ENCODE measurements around the gene ATP5F1E. TPM values are rescaled to one million over a fixed set of nuclear protein-coding genes. Genes with fewer than 3 reads are reported as not detected.

Gene ATP5F1E
- total and polyA plus RNA-seq, 10 of the 15 experiments (the other 5 are each of a cell fraction or from before 2014, with no cell fraction given) = 49.0 to 407 (median 117) TPM

DNA sequence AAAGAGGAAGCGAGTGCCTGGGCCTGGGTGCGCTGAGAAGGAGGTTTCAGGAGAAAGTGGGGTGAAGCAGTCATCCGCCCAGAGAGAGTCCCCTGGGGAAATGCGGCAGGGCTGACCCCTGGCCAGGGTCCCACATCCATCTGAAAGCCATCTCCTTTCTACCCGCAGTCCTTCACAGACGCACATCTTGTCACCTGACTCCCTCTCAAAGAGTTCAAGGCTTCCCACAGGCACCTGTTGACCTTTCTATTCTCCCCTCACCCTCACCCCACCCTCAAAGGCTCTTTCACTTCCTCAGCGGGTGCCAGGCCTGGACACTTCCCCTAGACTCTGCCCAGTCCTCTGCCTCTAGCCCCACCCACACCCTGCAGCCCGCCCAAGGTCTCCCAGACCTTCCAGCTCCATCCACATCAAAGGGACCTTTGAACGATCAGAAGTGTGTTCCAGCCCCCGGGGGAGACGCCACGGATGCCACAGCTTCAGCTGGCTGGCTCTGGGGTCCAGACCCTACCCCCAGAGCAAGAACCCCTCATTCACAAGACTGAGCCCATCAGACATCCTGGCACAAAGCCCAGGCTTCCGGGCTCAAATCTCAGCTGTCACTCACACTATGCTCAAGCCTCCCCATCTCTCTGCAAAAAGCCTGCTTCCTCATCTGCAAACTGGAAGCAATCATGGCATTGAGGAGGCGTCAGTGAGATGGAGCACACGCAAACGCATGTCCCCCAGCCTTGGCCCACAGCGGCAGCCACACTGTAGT is 27.2 kb downstream of the ATP5F1E start (continued):
- TF ChIP-seq STAT1 (conservative IDR thresholded peaks at IDR 0.05) (no peak), GABPA (IDR thresholded peaks at IDR 0.05; ENCODE audit: low read depth) (no peak)
- TF ChIP-seq, protein P1, sequence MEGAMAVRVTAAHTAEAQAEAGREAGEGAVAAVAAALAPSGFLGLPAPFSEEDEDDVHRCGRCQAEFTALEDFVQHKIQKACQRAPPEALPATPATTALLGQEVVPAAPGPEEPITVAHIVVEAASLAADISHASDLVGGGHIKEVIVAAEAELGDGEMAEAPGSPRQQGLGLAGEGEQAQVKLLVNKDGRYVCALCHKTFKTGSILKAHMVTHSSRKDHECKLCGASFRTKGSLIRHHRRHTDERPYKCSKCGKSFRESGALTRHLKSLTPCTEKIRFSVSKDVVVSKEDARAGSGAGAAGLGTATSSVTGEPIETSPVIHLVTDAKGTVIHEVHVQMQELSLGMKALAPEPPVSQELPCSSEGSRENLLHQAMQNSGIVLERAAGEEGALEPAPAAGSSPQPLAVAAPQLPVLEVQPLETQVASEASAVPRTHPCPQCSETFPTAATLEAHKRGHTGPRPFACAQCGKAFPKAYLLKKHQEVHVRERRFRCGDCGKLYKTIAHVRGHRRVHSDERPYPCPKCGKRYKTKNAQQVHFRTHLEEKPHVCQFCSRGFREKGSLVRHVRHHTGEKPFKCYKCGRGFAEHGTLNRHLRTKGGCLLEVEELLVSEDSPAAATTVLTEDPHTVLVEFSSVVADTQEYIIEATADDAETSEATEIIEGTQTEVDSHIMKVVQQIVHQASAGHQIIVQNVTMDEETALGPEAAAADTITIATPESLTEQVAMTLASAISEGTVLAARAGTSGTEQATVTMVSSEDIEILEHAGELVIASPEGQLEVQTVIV (IDR thresholded peaks at IDR 0.05; ENCODE audit: borderline replicate concordance, partially characterized antibody) = no peak
- TF ChIP-seq, protein P2, sequence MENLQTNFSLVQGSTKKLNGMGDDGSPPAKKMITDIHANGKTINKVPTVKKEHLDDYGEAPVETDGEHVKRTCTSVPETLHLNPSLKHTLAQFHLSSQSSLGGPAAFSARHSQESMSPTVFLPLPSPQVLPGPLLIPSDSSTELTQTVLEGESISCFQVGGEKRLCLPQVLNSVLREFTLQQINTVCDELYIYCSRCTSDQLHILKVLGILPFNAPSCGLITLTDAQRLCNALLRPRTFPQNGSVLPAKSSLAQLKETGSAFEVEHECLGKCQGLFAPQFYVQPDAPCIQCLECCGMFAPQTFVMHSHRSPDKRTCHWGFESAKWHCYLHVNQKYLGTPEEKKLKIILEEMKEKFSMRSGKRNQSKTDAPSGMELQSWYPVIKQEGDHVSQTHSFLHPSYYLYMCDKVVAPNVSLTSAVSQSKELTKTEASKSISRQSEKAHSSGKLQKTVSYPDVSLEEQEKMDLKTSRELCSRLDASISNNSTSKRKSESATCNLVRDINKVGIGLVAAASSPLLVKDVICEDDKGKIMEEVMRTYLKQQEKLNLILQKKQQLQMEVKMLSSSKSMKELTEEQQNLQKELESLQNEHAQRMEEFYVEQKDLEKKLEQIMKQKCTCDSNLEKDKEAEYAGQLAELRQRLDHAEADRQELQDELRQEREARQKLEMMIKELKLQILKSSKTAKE (IDR thresholded peaks at IDR 0.05; ENCODE audit: low read depth, poor library complexity, severe bottlenecking) = peak; percentile 95

GRCh38 chr20:59004493-59004762 is 27.7 kb downstream of the ATP5F1E start:
- CTCF ChIA-PET = interaction anchor here (1.2 kb wide), 1 partner anchor 24 kb away, joined by 4 read pairs; no protein-coding TSS in a partner anchor
- WGBS (ENCODE audit: insufficient coverage, insufficient replicate concordance, low lambda C conversion rate, missing lambda C conversion rate) = 0% methylated on average over 4 of the region's 4 CpGs
- 0 out of 2 replicates have a peak, but pooled peaks cover 2% of the 10 kb centered on the region for H4K20me1 ChIP-seq (ENCODE audit: control insufficient read depth, insufficient read depth)

More at GRCh38 chr20:59004493-59004762, 27.7 kb downstream of the ATP5F1E start:
- DNase-seq (ENCODE audit: low read depth, low spot score) (no peak), FAIRE-seq (no peak), ATAC-seq (no peak)
- in situ Hi-C loops (cut with MboI) (loop anchor here (10.0 kb wide), 2 partner anchors 550 to 1610 kb away; partner anchors contain the start of gene RBM38), intact Hi-C loops (cut with micrococcal nuclease; ENCODE audit: unreplicated experiment) (loop anchor here (2.0 kb wide), 2 partner anchors 20 to 114 kb away; no protein-coding TSS in a partner anchor)
- Histone ChIP-seq H3K27ac (ENCODE audit: control insufficient read depth, insufficient read depth) (peak overlapping the region; percentile 95), H3K27me3 (replicated peaks in 1 of 2; ENCODE audit: control insufficient read depth in 2 of 2, insufficient read depth in 2 of 2, low read length in 1 of 2) (no peaks in the 10 kb centered on the region), H2AFZ (ENCODE audit: control insufficient read depth, low read depth, low read length) (peak overlapping the region; percentile 6; the same call in 1 of the 2 replicates), H3K79me2 (ENCODE audit: control insufficient read depth, insufficient read depth, low read length) (peaks cover 56% of the 10 kb centered on the region), H3K4me1 (ENCODE audit: control insufficient read depth, insufficient read depth, low read length) (peaks cover 35% of the 10 kb centered on the region), H3K36me3 (ENCODE audit: control insufficient read depth in 2 of 2, insufficient read depth in 2 of 2, low read length in 1 of 2) (peaks cover 18 to 26% of the 10 kb centered on the region in 2 experiments), H3K9ac (ENCODE audit: control insufficient read depth, insufficient read depth, low read length) (peak overlapping the region; percentile 92), H3K4me2 (ENCODE audit: control insufficient read depth, insufficient read depth) (peak overlapping the region; percentile 53), H3K4me3 (peak overlapping the region; percentile 92), H3K9me3 (replicated peaks; ENCODE audit: control insufficient read depth, insufficient read depth, low read length) (no peaks in the 10 kb centered on the region)
- RAD21 ChIA-PET (ENCODE audit: unreplicated experiment) = interaction anchor here (1.3 to 2.3 kb wide), 5 partner anchors 26 to 97 kb away, joined by 3 to 11 read pairs (median 3); partner anchors contain the start of gene ATP5F1E
- BruUV-seq (replicated peaks) = no TSS peak
- SMC1A ChIA-PET (ENCODE audit: uncharacterized antibody, unreplicated experiment) = interaction anchor here (0.9 to 2.0 kb wide), 4 partner anchors 28 to 118 kb away, joined by 3 to 14 read pairs (median 6); no protein-coding TSS in a partner anchor
- TF ChIP-seq HDGF (IDR thresholded peaks at IDR 0.05) = 0 out of 2 replicates have a peak, but pooled peaks have one; percentile 6
- TF ChIP-seq, protein P3, sequence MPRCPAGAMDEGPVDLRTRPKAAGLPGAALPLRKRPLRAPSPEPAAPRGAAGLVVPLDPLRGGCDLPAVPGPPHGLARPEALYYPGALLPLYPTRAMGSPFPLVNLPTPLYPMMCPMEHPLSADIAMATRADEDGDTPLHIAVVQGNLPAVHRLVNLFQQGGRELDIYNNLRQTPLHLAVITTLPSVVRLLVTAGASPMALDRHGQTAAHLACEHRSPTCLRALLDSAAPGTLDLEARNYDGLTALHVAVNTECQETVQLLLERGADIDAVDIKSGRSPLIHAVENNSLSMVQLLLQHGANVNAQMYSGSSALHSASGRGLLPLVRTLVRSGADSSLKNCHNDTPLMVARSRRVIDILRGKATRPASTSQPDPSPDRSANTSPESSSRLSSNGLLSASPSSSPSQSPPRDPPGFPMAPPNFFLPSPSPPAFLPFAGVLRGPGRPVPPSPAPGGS (IDR thresholded peaks at IDR 0.05; ENCODE audit: borderline replicate concordance, insufficient read depth, low read depth, low read length, poor library complexity, severe bottlenecking) = no peak
- no peak for TF ChIP-seq IKZF1 (conservative IDR thresholded peaks at IDR 0.05)
- TF ChIP-seq MEF2A (IDR thresholded peaks at IDR 0.05; ENCODE audit: insufficient read depth, low read depth, low read length) = no peak
- peak; percentile 94 for TF ChIP-seq SMAD1 (IDR thresholded peaks at IDR 0.05; ENCODE audit: low read depth, partially characterized antibody)
- 0 out of 2 replicates have a peak, but pooled peaks have one; percentile 61 for TF ChIP-seq BACH1 (IDR thresholded peaks at IDR 0.05; ENCODE audit: borderline replicate concordance)
- no peak; the same call in 1 of the 2 replicates for TF ChIP-seq EED (IDR thresholded peaks at IDR 0.05; ENCODE audit: low read depth)
- TF ChIP-seq CREM (IDR thresholded peaks at IDR 0.05; ENCODE audit: low read depth) = no peak
- POLR2A ChIA-PET = interaction anchor here (1.2 kb wide), 1 partner anchor 97 kb away, joined by 4 read pairs; no protein-coding TSS in a partner anchor

Data from GM12878 (cell line).